Measurements from ENCODE around the gene IFI27L1.

The IFI27L1 gene, protein sequence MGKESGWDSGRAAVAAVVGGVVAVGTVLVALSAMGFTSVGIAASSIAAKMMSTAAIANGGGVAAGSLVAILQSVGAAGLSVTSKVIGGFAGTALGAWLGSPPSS

DNA sequence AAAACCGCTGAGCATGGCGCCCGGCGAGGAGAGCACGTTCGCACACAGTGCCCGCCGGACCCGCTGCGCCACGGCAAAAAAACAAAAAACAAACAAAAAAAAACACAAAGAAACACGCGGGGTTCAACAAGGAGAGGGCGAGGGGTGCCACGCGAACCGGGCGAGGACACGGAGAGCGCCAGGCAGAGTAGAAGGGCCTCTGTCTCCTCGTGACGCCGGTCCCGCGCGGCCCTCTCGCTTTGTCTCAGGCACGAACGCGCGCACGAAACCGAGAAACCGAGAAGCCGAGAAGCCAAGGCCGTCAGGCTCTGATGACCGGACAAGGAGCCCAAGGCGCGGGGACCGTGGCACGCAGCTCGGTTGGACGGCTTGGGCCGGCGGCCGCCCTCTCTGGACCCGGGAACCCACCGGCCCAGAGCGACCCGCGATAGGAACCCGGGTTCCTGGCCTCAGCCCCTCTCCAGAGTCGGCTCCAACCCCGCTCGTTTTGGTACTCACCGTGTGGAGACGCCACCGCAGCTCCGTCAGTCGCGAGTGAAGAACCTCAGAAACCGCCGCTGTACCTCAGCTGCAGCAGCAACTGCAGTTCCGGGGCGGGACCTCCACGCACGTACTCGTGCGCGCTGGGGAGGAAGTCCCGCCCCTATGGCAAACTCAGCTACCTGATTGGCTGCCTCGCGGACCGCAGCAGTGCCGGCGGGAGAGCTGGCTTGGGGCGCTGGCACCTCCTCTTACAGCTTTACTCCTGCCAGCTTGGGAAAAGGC, at the start of gene IFI27L1, which contains the start of gene DDX24:
TSS of gene IFI27L1 (plus strand) at position 690 of the 765 bp plus-strand sequence. CDS start 15,628 bp downstream, outside the sequence.
TSS of gene DDX24 (minus strand) at position 582 of the 765 bp plus-strand sequence. CDS start 1,460 bp downstream, outside the sequence.
- peak; percentile 94 for DNase-seq (ENCODE audit: low read depth)

GRCh38 chr14:94031883-94032279, 49.2 kb upstream of the IFI27L1 start:
- no peak for DNase-seq (ENCODE audit: low read depth)

DNA sequence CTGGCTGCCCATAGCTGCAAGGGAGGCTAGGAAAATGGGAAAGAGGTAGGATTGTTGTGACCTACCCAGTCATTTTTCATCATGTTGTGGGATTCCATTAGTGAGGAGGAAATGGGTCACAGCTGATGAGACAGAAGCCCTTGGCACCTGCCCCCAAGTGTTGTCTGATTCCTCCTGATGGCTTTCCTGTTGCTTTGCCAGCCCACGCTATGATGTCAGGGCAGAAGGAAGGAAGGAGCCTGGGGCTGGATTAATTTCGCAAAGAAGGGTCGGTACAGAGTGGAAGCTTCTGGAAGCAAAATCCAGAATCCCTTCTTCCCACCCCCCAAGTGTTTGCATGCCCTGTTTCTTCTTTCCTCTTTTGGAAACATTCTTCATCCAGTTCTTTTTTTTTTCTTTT, 46.2 kb upstream of the IFI27L1 start:
- no peak for DNase-seq (ENCODE audit: low read depth)

GRCh38 chr14:94036313-94037167, 44.6 kb upstream of the IFI27L1 start:
- peak; percentile 61 for DNase-seq (ENCODE audit: low read depth)

DNA sequence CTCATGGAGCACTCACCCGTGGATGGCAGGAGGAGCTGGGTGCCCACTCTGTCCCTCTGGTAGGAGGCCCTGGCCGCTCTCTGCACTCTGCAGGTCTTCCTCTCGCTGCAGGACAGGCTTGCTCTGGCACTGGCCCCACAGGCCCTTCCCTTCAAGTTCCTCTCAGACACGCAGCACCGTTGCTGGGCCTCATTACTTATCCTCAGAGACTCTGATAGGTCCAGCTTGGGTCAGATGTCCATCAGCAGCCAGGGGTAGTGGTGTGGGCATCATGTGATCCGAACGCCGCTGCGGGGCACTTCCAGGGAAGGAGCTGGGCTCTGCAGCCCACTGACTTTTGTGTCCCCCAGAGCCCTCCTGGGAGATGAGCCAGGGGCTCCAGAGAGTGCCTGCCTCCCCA, 43.2 kb upstream of the IFI27L1 start:
- DNase-seq (ENCODE audit: low read depth), result no peak

GRCh38 chr14:94038510-94038909, 42.6 kb upstream of the IFI27L1 start:
- DNase-seq (ENCODE audit: low read depth), result no peak

DNA sequence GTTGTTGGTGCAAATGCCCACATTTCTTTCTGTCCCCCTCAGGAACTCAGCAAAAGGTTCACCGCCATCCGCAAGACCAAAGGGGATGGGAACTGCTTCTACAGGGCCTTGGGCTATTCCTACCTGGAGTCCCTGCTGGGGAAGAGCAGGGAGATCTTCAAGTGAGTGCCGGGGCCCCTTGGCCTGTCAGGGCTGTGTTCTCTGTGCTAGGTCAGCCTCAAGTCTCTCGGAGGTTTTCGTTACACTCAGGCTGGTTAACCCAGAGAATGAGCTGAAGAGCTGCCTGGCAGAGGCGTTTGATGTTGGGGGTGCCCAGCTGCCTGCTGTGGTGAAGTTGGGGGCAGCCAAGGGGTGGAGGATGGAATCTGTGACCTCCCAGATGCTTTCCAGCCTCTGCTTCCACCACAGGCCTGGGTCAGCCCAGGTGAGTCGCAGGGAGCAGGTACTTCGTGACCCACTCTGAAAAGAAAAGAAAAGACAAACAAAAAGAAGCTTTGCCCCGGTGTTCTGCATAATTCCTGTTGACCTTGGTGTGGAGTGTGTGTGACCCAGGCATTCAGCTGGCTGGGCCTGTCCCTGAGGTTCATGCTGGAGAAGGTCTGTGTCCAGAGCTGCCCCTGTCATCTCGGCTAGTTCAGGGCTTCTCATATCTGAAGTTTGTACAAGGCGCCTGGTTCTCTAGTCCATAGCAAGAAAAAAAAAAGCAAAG, 42.0 kb upstream of the IFI27L1 start:
- no peak for DNase-seq (ENCODE audit: low read depth)

DNA sequence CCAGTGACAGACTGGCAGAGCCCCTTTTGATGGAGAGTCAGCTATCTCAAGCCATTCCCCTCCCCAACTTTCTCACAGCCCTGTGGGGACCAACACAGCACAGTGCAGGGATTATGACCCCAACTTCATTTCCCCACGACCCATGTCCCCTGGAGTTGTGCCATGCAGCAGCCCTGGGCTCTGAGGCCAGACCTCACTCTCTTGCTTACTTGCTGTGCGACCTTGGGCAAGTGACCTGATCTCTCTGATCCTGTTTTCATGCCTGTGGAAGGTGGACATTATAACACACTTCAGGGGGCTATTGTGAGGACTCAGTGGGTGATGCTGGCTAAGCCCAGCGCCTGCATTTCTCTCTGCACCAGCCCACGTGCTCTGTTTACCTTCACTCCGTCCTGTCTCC, 40.9 kb upstream of the IFI27L1 start:
- DNase-seq (ENCODE audit: low read depth), result no peak

GRCh38 chr14:94040796-94041195, 40.3 kb upstream of the IFI27L1 start:
- no peak for DNase-seq (ENCODE audit: low read depth)

- no peak for DNase-seq (ENCODE audit: low read depth)
Observed at GRCh38 chr14:94041551-94042346, 39.4 kb upstream of the IFI27L1 start.

DNA sequence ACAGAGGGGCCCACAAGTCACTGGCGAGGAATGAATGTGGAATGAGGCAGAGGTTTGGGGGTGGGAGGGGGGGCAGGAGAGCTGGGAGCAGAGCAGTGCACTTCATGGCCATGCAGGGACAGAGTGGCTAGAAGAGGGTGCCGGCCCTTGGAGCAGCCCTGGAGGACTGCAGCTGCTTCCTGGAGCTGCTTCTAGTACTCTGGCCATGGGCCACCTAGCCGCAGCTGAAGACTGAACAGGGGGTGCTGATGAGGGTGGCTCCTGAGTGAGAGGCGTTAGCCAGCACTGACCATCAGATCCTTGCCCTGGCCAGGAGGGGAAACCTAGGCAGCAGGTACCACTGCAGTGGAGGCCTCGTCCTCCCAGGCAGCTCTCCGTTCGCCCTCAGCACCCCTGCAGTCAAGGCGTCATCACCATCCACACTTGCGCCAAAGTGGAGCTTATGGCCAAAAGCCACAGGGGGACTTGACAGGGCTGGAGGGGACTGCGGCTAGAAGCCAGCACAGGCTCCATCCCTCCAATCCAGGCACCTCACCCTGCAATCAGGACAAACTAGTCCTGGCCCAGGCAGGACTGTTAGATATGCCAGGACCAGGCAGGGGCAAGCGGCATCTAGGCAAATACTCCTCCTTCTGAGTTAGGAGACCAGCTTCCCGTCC, 38.5 kb upstream of the IFI27L1 start:
- DNase-seq (ENCODE audit: low read depth), result no peak

GRCh38 chr14:94043111-94043755, 37.9 kb upstream of the IFI27L1 start:
- no peak for DNase-seq (ENCODE audit: low read depth)

DNA sequence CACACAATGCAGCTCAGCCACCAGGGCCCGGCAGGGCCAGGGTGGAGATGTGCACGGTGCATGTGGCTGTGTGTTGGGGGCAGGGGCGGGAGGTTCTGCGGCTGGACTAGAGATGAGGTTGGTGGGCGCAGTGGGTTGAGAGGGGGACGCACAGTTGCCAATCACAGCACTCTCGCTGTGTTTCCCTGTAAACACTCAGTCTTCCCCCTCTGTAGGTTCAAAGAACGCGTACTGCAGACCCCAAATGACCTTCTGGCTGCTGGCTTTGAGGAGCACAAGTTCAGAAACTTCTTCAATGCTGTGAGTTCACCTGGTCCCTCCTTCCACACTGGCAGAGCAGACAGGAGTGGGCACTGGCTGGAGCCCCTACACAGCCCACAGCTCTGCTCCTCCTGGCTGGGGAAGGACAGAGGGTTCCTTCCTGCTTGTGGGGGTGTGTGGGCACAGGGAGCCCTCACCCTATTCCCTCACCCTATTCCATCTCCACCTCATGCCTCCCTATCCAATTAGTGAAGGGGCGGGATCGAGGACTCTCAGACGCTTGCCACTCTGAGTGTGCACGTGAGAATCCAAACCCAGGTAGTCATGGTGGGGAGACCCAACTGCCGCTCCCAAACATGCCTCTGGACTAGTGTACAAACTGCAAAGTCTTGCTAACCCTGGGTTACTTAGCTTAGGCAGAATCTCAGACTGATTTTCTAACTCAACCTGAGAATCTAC, 37.2 kb upstream of the IFI27L1 start:
- DNase-seq (ENCODE audit: low read depth), result no peak

DNA sequence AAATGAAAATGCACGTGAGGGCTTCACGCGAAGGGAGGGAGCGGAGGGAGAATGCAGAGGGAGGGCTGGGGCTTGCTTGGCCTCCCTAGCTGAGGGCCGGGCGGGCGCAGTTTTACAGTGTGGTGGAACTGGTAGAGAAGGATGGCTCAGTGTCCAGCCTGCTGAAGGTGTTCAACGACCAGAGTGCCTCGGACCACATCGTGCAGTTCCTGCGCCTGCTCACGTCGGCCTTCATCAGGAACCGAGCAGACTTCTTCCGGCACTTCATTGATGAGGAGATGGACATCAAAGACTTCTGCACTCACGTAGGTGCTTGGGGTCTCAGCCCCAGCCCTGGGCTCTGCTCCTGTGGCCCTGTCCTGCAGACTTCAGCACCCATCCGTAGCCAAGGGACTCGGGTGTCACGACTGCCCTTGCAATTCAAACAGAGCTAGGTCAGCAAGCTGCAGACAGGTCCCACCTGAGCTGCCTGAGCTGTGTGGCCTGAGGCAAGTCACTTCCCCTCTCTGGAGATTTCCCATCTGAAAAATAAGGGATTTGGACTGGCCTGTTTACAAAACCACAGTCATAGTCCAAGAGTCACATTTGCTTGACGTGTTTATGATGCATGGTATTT, 36.5 kb upstream of the IFI27L1 start:
- no peak for DNase-seq (ENCODE audit: low read depth)

- no peak for DNase-seq (ENCODE audit: low read depth)
Observed at GRCh38 chr14:94045101-94045500, 36.0 kb upstream of the IFI27L1 start.

- no peak for DNase-seq (ENCODE audit: low read depth)
Observed at GRCh38 chr14:94045563-94046345, 35.4 kb upstream of the IFI27L1 start.

GRCh38 chr14:94046696-94047250, 34.3 kb upstream of the IFI27L1 start:
- no peak for DNase-seq (ENCODE audit: low read depth)

DNA sequence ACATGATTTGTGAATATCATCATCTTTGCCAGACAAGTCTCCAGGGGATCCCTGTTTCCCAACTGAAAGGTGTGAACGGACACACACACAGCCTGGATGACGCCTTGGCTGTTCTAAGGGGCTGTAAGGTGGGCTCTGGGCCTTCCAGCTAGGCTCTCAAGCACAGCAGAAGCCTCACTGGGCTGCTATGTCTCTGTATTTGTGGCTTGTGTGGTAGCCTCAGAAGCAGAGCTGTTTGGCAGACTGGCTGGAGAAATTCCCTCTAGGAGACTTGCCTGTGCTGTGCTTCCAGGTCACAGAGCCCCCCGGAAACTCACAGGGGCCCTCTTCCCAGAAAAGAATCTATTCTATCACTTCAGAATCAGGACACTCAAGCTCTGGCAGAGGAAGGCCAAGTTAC, 33.5 kb upstream of the IFI27L1 start:
- DNase-seq (ENCODE audit: low read depth), result no peak

Measured in activated T-helper 9 cell treated with anti-CD3 and anti-CD28 coated beads, Interleukin-2, amount 50 U/mL, for 16 hours (primary cell).